CD14-positive monocyte (primary cell): ENCODE measurements around the gene MORN3. TPM values are rescaled to one million over a fixed set of nuclear protein-coding genes. Genes with fewer than 3 reads are reported as not detected.
A peak's percentile ranks its signal among the peaks of the same experiment; 100 is the strongest.
"Not testable (repeated sequence)": the region's sequence is repeated elsewhere in the genome, so short reads cannot be mapped to it uniquely, and the experiment has no call there.

Source experiments
- DNase-seq, 3 donors: peaks; one replicate each; pipeline ENCODE4 v3.0.0-alpha.2; 2011 to 2022
- H2AFZ ChIP-seq: 2 replicates; pipeline ENCODE4 v1.6.0; 2012; ENCODE audit warnings: mild to moderate bottlenecking, low read depth, low read length, inconsistent platforms; ENCODE audit not compliant: insufficient read depth, poor library complexity, severe bottlenecking
- H3K27ac ChIP-seq, 2 donors: 1 replicate in 1 of 2; 2 replicates in 1 of 2; pipeline ENCODE4 v1.5.1; 2012 to 2013; ENCODE audit warnings: low read length in 2 of 2, control low read depth in 1 of 2, inconsistent platforms in 1 of 2, low read depth in 1 of 2, mild to moderate bottlenecking in 1 of 2
- H3K27me3 ChIP-seq, 2 donors: one replicate each; pipeline versions ENCODE4 v1.6.0 to v1.6.1; 2011 to 2013; ENCODE audit warnings: low read length in 2 of 2; ENCODE audit not compliant: control insufficient read depth in 2 of 2, insufficient read depth in 2 of 2
- H3K36me3 ChIP-seq, 2 donors: replicated peaks in 1 of 2; 1 replicate in 1 of 2; 2 replicates in 1 of 2; pipeline versions ENCODE4 v1.5.1 to v1.6.1; 2012 to 2013; ENCODE audit warnings: low read length in 2 of 2, control low read depth in 1 of 2, inconsistent platforms in 1 of 2, mild to moderate bottlenecking in 1 of 2; ENCODE audit not compliant: insufficient read depth in 2 of 2, control insufficient read depth in 1 of 2
- H3K4me1 ChIP-seq, 2 donors: 1 replicate in 1 of 2; 2 replicates in 1 of 2; pipeline versions ENCODE4 v1.5.1 to v1.6.1; 2012 to 2013; ENCODE audit warnings: low read length in 2 of 2, control low read depth in 1 of 2, inconsistent platforms in 1 of 2, mild to moderate bottlenecking in 1 of 2, moderate library complexity in 1 of 2; ENCODE audit not compliant: insufficient read depth in 2 of 2, control insufficient read depth in 1 of 2
- H3K4me2 ChIP-seq: replicated peaks from 2 replicates; pipeline ENCODE3; 2012; ENCODE audit warnings: low read length, moderate library complexity, mild to moderate bottlenecking; ENCODE audit not compliant: poor library complexity, severe bottlenecking; ENCODE audit errors: extremely low read depth
- H3K4me3 ChIP-seq, 3 experiments: fragments of 200-600 bp in 1 of 3; sonication (generic) in 1 of 3; replicated peaks in 1 of 3; 1 replicate in 2 of 3; 2 replicates in 1 of 3; pipeline ENCODE4 v1.5.1; 2011 to 2013; ENCODE audit warnings: low read length in 3 of 3, mild to moderate bottlenecking in 3 of 3, control low read depth in 2 of 3, low read depth in 2 of 3, inconsistent platforms in 1 of 3, moderate library complexity in 1 of 3
- H3K79me2 ChIP-seq: 2 replicates; pipeline ENCODE4 v1.6.0; 2012; ENCODE audit warnings: mild to moderate bottlenecking, control low read depth, inconsistent platforms, low read length, moderate library complexity; ENCODE audit not compliant: insufficient read depth
- H3K9ac ChIP-seq: 2 replicates; pipeline ENCODE4 v1.6.0; 2017; ENCODE audit warnings: low read length, mild to moderate bottlenecking; ENCODE audit not compliant: insufficient read depth, poor library complexity, severe bottlenecking
- H3K9me3 ChIP-seq, 2 donors: replicated peaks in 1 of 2; 1 replicate in 1 of 2; 2 replicates in 1 of 2; pipeline versions ENCODE4 v1.5.1 to v1.6.1; 2012 to 2013; ENCODE audit warnings: low read length in 2 of 2, control low read depth in 1 of 2; ENCODE audit not compliant: control insufficient read depth in 1 of 2, insufficient read depth in 1 of 2
- H4K20me1 ChIP-seq: 2 replicates; pipeline ENCODE4 v1.6.0; 2012; ENCODE audit warnings: mild to moderate bottlenecking, low read length, control low read depth, moderate library complexity; ENCODE audit not compliant: insufficient read depth
- H3K27ac Mint-ChIP-seq, 7 donors: one replicate each; pipeline ENCODE4 v1.8.0; 2020; ENCODE audit warnings: mild to moderate bottlenecking in 7 of 7, mixed read lengths in 7 of 7, moderate library complexity in 6 of 7, inconsistent platforms in 2 of 7
- H3K27me3 Mint-ChIP-seq, 3 donors: one replicate each; pipeline ENCODE4 v1.8.0; 2021 to 2022; ENCODE audit warnings: low read depth in 3 of 3, mild to moderate bottlenecking in 3 of 3, mixed read lengths in 3 of 3, moderate library complexity in 3 of 3, inconsistent platforms in 1 of 3
- H3K36me3 Mint-ChIP-seq, 2 donors: one replicate each; pipeline ENCODE4 v1.8.0; 2020; ENCODE audit warnings: mixed read lengths in 2 of 2, inconsistent platforms in 1 of 2, mild to moderate bottlenecking in 1 of 2
- H3K4me1 Mint-ChIP-seq: one replicate; pipeline ENCODE4 v1.8.0; 2020; ENCODE audit warnings: mild to moderate bottlenecking, mixed read lengths
- H3K4me3 Mint-ChIP-seq, 2 donors: one replicate each; pipeline ENCODE4 v1.8.0; 2020; ENCODE audit warnings: mild to moderate bottlenecking in 2 of 2, mixed read lengths in 2 of 2, moderate library complexity in 1 of 2
- H3K9me3 Mint-ChIP-seq, 7 donors: one replicate each; pipeline ENCODE4 v1.8.0; 2020 to 2022; ENCODE audit warnings: mixed read lengths in 7 of 7, mild to moderate bottlenecking in 6 of 7, moderate library complexity in 6 of 7, inconsistent platforms in 2 of 7
- CTCF ChIP-seq: fragments of 200-600 bp; IDR thresholded peaks from one replicate; pipeline ENCODE4 v1.8.0; 2022; ENCODE audit warnings: antibody characterized with exemption, mild to moderate bottlenecking
- WGBS: methylation state at CpG from one replicate; pipeline ENCODE4 v1.1.5; 2013; ENCODE audit warnings: missing lambda C conversion rate; ENCODE audit not compliant: insufficient coverage; 5-methylcytosine and 5-hydroxymethylcytosine counted together
- intact Hi-C, 2 donors: fragments of 100-400 bp; cut with micrococcal nuclease; formaldehyde crosslinking; loops; one replicate each; pipeline versions ENCODE4 v1.15.0 to v1.15.1; 2023
- polyA plus RNA-seq, 3 donors: library from polyadenylated mRNA; depleted of rRNA in 1 of 3; unstranded in 2 of 3; stranded (reverse) in 1 of 3; fragments of 300-500 nt in 2 of 3; fragments of >200 nt in 1 of 3; fragmentation: Illumina TruSeq in 2 of 3; gene quantifications; 1 replicate in 2 of 3; 2 replicates in 1 of 3; pipeline ENCODE4 v1.2.3, GENCODE V29; 2012 to 2021

The MORN3 gene
- polyA plus RNA-seq, 3 donors, result 0.17 TPM; not detected in 2

- H4K20me1 ChIP-seq, result no peaks in the 10 kb centered on the region
- H3K36me3 Mint-ChIP-seq, result peaks cover 4 to 10% of the 10 kb centered on the region in 2 donors
- H3K9me3 Mint-ChIP-seq, result peaks cover 0 to 2% (median 0%) of the 10 kb centered on the region in 7 donors
- WGBS, result no CpG with 5 or more reads among the region's 3 CpGs
- H3K4me1 ChIP-seq, result peaks cover 62 to 77% of the 10 kb centered on the region in 2 donors
- H3K9ac ChIP-seq, result peak overlapping the region; percentile 81
- no peak for DNase-seq
- TF ChIP-seq CTCF, result no peak
- H3K27me3 Mint-ChIP-seq, result peaks cover 0 to 3% (median 0%) of the 10 kb centered on the region in 3 donors
- H3K4me3 Mint-ChIP-seq, result peak overlapping the region; percentile 93 to 100
- intact Hi-C loops, result loop anchor here (5.0 kb wide), 1 partner anchor 36 kb away; the partner anchor contains the start of gene ORAI1 (in 2 of the 2)
- no peaks in the 10 kb centered on the region for H3K9me3 ChIP-seq
- peak overlapping the region; percentile 81 for H3K4me2 ChIP-seq
- peak overlapping the region; percentile 81 to 96 for H3K27ac ChIP-seq
- H3K27me3 ChIP-seq, result no peaks in the 10 kb centered on the region
- H3K4me1 Mint-ChIP-seq, result peaks cover 72% of the 10 kb centered on the region
- peaks cover 0 to 2% of the 10 kb centered on the region in 2 donors for H3K36me3 ChIP-seq
- peak overlapping the region; percentile 84 to 99 (median 99) for H3K27ac Mint-ChIP-seq
- H2AFZ ChIP-seq, result peak overlapping the region; percentile 85
- peaks cover 23% of the 10 kb centered on the region for H3K79me2 ChIP-seq
- peak overlapping the region; percentile 12 to 93 (median 88) for H3K4me3 ChIP-seq
These were observed 5.9 kb downstream of the MORN3 start for GRCh38 chr12:121663610-121663929.

- intact Hi-C loops, result loop anchor here (5.0 kb wide), 1 partner anchor 34 kb away; the partner anchor contains the start of gene ORAI1 (in 2 of the 2)
- H3K4me2 ChIP-seq, H3K27me3 ChIP-seq, H3K36me3 Mint-ChIP-seq, H3K9me3 Mint-ChIP-seq, H3K27ac ChIP-seq, H3K4me3 ChIP-seq, H3K9me3 ChIP-seq, DNase-seq, H2AFZ ChIP-seq, H4K20me1 ChIP-seq, H3K4me3 Mint-ChIP-seq, H3K27me3 Mint-ChIP-seq, H3K36me3 ChIP-seq, H3K9ac ChIP-seq: not testable (repeated sequence)
- peaks cover 66 to 78% of the 10 kb centered on the region in 2 donors for H3K4me1 ChIP-seq
- Mint-ChIP-seq H3K27ac (peak overlapping the region in 4 of 7 donors; percentile 50 to 74 (median 56)), H3K4me1 (peaks cover 73% of the 10 kb centered on the region)
- peaks cover 20% of the 10 kb centered on the region for H3K79me2 ChIP-seq
- WGBS, result 89% methylated on average over 8 of the region's 11 CpGs
These were observed 7.9 kb downstream of the MORN3 start for GRCh38 chr12:121661353-121662105.
